Stimulated activated CD8-positive, alpha-beta memory T cell treated with anti-CD3 and anti-CD28 coated beads, Interleukin-7, amount 100 ng/mL, for 4 hours (primary cell): Measurements from ENCODE around the gene TTLL11.
"Not testable (repeated sequence)": the region's sequence is repeated elsewhere in the genome, so short reads cannot be mapped to it uniquely, and the experiment has no call there.

Source experiments
- DNase-seq, 2 donors: peaks; one replicate each; pipeline ENCODE4 v3.0.0-alpha.2; 2020; ENCODE audit warnings: low read depth in 2 of 2

The TTLL11 gene

GRCh38 chr9:121906074-121906870, 186.8 kb downstream of the TTLL11 start:
- DNase-seq, result no peak

DNA sequence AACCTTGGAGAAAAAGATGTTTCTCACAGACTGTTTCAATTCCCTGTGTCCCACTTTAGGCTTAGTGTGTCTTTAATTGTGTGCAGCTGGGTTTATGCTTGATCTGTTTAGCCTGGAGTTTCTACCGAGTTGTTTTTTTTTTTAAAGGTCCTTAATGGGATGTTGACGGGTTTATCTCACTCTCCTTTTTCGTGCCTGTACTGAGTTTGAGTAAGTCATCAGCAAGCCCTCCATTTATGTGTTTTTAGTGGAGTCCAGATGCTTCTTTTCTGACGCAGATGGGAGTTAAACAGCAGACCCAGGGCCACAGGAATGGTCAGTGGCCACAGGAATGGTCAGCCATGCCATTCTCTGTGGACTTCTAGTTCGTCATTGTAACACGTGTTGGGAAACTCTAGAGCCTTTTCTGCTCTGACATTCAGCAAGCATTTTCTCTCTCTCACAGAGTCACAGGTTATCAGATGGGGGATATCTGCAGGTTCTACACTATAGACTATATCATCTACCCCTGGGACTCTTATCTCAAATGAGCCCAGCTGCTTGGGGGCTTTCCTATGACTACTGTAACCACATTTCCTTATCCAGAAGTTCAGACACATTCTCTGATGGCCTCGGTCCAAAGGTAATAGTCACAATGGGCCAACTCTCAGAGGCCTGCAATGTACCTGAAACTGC, 190.5 kb downstream of the TTLL11 start:
- no peak for DNase-seq

DNA sequence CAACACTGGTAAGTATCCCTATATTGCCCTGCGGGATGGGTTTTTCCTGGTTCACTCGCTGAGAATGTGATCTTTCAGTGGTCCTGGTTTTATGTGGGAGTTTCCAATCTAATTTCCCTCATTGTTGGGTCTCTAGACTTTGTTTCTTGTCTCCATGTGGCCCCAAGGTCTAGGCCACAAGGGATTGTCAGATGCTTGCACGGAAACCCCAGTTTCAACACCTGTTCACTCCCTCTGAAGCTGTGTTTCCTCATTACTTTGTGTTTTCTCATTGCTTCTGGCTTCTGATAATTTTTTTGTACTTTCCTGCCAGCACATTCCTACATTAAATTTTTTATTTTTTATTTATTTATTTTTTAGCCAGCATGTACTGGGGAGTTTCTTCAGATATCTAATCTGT, 191.5 kb downstream of the TTLL11 start:
- no peak for DNase-seq

GRCh38 chr9:121900163-121900562, 192.9 kb downstream of the TTLL11 start:
- DNase-seq, result no peak

DNA sequence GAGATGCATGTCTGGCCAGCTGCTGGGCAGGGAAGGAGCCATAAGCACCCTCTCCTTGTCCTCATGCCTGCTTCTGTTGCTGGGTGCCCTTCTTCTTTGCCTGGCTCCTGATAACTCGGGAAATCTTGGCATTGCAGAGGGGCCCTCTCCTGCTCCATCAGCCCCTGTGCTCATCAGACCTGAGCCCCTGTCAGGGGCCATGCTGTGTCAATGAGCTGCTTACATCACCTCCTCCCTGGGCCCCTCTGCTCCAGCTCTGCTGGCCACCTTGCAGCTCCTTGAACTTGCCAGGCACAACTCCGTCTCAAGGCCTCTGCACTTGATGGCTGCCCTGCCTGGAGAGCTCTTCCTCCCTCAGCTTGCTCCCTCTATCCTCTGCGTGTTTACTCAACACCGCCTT, 194.3 kb downstream of the TTLL11 start:
- no peak for DNase-seq

DNA sequence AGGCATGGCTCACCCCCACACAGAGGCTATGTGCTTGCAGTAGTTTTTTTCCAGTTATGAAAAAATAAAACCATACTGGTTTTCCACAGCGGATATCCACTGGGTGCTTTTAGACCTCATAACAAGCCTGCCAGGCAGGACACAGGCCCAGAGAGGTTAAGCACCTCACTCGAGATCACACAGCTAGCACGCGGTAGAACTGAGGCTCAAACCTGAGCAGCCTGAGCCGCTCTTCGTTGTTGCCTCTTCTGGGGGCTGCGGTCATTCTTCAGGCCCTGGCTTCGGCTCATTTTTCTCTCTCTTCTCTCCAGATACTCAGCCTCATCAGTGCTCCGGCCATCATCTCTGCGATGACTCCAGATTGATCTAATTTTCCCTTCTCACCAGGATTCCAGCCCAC, 196.0 kb downstream of the TTLL11 start:
- DNase-seq, result no peak

GRCh38 chr9:121896545-121896943, 196.6 kb downstream of the TTLL11 start:
- no peak for DNase-seq

DNA sequence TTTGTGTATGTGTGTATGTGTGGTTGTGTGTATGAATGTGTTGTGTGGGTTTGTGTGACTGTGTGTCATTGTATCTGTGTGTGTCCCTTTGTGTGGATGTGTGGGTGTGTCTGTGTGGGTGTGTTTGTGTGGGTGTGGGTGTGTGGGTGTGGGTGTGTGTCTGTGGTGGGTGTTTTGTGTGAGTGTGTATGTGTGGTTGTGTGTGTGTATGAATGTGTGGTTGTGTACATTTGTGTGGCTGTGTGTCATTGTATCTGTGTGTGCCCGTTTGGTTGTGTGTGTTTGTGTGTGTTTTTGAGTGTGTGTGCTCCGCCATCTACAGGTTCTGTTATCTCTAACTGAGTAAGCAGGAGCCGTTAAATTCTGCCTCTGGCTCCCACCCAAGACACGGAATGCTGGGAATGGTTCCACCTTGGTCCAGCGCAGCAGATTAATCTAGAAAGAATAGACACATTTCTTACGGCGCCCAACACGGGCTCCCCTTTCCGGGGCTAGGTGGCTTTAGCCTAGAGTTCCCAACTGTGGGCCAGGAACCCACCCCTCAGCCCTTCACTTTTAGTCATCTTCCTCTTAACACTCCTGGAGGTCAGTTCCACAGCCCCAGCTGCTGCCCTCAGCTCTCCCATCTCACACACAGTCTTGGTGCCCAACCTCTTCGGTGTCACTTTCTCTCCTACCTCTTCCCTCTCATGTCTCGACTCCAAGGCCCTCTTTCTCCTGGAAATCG, 197.1 kb downstream of the TTLL11 start:
- DNase-seq, result no peak

DNA sequence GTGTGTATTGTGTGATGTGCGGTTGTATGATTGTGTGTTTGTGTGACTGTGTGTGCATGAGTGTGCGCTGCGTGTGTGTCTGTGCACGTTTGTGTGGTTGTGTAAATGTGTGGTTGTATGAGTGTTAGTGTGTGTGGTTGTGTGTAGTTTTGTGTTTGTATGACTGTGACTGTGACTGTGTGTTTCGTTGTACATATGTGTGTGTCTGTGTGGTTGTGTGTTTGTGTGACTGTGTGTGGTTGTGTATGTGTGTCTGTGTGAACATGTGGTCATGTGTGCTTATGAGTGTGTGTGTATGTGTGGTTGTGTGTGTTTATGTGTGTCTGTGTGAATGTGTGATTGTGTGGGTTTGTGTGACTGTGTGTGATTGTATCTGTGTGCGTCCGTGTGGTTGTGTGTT, 197.8 kb downstream of the TTLL11 start:
- no peak for DNase-seq

- not testable (repeated sequence) for DNase-seq
These were observed 198.7 kb downstream of the TTLL11 start for GRCh38 chr9:121894380-121894779.

GRCh38 chr9:121893786-121894185, 199.3 kb downstream of the TTLL11 start:
- no peak for DNase-seq

DNA sequence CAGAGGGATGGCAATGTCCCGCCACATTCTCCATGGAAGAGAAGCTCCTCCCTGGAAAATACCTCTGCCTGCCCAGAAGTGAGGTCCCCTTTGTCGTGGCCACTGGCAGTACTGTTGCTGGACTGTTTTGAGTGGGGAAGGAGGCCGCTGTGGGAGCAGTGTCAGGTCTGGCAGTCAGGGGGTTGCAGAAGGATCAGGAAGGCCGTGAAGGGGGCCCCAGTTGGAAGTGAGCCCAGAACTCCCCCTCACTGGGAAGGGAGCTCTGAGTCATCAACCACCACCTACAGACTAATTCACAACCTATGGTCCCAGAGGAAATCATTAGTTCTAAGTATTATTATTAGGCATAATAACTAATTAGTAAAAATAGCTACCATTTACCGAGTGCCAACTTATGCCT, 200.4 kb downstream of the TTLL11 start:
- DNase-seq, result no peak

DNA sequence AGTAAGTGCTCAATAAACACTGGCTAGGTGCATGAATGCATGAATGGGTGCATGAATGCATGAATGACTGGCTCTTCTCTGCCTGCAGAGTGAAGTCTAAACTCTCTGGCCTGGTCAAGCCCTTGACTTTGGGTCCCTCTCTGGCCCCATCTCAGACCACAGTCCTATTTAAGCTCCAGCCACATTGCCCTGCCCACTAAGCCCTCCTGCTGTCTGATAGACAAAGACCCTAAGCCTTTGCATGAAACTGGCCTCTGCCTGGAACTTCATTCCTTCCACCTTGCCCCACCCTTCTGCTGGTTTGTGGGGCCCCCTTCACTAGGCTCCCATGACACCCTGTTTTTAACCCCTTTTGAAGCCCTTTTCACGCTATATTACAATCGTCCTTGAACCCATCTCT, 202.4 kb downstream of the TTLL11 start:
- DNase-seq, result no peak

DNA sequence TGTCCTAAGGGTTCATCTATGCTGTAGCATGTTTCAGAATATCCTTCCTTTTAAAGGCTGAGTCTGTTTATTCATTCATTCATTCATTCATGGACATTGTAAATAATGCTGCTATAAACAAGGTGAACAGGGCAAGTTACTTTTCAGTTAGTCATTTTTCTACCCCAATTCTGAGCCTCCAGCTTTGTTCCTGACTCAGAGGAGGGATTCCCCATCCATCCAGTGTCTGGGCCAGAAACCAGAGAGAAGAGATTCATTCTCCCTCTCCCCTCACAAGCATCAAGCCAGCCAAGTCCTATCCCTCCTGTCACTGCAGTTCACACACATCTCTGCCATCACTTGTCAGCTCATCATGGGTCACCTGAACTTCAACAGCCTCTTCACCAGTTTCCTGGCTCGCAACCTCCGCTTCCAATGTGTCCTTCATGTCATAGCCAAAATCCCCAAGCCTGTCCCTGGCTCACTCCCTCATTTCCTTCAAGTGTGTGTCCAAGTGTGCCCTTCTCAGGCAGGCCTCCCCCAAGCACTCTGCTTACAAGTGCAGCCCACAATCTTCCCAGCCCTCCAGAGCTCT, 203.0 kb downstream of the TTLL11 start:
- DNase-seq, result no peak

DNA sequence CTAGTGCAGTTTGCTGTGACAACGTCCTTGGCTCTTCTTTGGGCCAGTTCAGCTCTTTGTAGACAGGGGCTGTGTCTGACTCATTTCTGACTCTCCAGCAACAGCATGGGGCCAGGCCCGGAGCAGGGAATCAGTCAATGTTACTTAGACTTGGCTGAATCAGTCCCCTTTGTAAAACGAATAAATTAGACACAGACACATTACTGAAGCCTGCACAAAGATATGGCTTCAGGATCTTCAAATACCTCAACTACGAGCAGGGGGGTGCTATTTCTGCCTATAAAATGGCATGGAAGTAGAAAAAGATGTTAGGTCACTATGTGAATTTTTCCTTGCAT, 204.7 kb downstream of the TTLL11 start:
- no peak for DNase-seq

DNA sequence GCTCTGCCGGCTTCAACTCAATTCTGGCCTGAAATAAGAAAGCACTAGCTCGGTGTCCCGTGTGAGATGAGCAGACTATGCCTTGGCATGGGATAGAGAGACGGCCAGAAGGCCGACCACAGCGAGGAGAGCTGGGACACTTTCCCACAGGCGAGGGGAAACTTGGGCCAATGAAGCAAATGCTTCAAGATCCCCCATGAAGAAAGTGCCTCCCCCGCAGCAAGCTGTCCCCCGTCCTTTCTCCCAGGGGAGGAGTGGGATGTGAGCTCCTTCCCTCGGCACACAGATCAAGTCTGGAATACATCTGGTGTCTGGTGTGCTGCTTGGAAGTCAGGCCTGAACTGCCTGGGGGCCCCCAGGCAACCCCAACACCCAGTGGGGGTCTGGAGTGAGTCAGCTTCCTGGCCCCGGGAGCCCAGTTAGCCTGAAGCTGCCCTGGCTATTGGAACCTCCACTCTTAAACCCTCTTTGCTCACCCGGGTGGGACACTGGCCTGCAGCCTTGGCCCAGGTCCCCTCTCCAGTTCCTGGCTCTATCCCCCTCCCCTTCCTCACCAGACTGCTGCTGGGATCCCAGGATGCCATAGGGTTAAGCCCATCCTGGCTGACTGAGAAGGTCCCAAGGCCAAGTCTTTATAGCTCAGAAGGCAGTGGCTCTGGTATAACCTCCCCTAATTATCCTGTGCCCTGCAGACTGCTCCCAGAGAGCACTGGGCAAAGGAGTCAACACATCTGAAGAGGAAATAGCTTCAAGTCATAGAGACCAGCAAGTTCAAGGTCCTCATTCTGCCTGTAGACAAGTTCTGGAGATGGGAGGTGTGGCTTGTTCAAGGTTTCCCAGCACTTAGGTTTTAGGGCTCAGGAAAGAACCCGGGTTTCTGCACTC, 205.3 kb downstream of the TTLL11 start:
- DNase-seq, result no peak

DNA sequence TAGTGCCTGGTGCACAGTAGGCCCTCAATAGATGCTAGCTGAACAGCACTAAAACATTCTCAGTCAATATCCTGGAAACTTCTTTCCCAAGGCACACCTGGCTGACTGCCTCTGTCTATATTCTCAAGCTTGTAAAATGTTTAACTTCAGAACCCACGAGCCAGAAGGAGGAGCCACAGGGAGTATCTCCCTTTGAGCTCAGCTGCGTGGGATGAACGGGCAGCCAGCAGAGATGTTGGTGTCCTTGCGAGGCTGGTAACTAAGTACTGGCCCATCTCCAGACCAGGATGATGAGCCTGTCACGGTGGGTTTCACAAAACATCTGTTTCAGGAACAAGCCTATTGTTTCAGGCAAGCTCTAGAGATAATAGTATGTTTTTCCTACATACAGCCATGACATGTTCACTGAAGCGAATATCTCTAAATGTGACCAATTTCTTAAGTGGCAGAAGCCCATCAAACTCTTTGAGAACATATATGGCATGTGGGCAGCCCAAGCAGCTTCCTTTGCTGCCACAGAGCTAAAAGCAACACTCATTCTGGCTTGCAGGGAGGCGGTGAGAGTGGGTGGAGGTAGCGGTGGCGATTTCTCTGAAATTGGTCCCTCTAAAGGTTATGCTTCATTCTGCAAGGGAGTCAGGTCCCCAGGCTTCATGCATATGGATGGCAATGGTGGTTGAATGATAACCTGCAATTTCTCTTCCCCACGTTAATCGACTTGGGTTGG, 206.2 kb downstream of the TTLL11 start:
- DNase-seq, result no peak

DNA sequence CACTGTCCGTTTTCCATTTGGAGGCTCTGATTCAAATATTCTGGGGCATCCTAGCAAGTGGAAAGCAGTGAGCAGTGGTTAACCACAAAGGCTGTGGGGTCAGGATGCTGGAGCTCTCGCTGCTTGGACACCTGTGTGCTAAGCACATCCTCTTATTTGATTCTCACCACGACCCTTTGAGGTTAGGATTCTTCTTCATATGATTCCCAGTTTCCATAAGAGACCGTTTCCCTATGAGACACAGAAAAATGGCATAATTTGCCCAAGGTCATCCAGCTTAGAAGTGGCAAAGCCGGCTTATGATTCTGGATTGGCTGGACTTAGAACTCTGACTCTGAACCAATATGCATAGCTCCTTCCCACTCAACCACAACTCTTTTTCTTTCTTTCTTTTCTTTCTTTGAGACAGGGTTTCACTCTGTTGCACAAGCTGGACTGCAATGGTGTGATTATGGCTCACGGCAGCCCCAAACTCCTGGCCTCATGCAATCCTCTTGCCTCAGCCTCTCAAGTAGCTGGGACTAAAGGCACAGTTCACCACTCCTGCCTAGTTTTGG, 207.7 kb downstream of the TTLL11 start:
- no peak for DNase-seq

DNA sequence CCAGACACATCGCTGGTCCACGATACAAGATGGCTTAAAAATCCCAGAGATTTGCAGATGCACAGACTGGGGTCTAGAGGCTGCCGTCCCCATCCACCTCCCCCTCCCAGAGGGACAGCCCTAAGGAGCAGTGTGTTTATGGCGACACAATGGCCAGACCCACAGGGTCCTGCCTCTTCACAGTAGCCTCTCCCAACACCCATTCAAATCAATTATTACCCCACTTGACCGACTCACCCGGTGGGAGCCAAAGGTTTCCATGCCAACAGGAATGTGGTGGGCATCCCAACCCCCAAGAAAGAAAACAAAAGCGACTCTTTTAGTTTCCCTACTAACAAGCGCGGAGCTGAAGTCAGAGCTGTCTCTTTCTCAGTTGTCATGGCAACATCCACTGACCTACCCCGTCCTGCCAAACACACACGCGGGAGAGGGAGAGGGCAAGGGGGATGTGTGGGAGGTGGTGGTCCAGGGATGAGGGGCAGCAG, 209.0 kb downstream of the TTLL11 start:
- no peak for DNase-seq

DNA sequence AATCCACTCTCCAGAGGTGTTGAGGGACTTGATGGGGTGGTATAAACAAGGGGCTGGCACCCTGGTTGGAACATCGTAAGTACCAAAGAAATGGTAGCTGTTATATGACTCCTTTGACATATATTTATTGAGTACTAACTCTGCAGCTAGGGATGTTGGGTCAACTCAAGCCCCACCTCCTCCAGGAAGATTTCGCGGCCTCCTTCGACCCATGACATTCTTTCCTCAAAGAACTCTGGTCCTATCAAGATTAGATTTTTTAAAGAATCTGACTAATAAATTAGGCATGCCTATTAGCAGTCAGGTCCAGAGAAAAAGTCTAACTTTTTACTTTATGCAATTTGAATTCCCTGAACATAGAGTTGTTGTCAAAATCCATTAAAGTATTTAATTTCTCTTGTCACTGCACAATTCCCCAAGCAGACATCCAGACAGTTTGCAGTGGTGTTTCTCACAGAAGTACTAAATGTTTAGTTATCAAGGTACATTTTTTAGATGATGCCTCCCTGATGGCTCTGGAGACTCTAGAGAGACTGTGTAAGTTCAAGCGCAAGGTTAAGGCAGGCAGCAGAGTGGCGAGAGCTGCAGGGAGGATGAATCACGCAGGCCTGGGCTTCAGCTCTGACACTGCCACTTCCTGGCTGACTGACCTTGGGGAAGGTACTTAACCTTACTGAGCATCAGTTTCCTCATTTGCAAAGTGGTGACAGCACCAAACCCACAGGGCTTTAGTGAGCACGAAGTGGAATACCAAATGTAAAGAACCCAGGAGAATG, 209.6 kb downstream of the TTLL11 start:
- DNase-seq, result no peak
